ENCODE data around the gene CASZ1. TPM values are rescaled to one million over a fixed set of nuclear protein-coding genes. Genes with fewer than 3 reads are reported as not detected.

The CASZ1 gene
- total RNA-seq, 2 donors from 2014 or later, result 90.9 to 96.9 TPM

DNA sequence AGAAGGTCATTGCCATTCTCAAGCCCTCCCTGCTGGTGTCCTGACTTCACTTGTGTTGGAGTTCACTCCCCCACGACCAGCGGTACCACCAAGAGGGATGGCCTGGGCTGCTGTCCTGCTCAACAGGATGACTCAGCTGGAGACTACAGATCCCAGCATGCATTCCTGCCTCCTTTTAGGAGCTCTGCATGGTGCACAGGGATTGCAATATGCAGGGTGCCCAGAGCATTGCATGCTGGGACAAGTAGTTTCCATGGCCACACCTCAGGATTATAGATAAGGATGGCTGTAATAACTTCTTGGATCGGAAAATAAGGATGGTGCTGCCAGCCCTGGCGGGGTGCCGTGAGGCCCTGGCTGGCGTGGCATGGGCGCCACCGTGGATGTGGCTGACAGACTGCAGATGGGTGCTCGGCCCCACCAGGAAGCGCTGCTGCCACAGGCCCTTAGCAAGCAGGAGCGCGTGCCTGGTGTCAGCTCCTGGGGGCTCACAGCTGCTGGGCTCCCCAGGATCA is 150.0 kb downstream of the CASZ1 start:
- intact Hi-C loops (cut with DNase I), result no loop called here
- TF ChIP-seq POLR2AphosphoS5 (IDR thresholded peaks at IDR 0.05) (peak; percentile 85), POLR2A (IDR thresholded peaks at IDR 0.05) (no peak)
- TF ChIP-seq, protein P1, sequence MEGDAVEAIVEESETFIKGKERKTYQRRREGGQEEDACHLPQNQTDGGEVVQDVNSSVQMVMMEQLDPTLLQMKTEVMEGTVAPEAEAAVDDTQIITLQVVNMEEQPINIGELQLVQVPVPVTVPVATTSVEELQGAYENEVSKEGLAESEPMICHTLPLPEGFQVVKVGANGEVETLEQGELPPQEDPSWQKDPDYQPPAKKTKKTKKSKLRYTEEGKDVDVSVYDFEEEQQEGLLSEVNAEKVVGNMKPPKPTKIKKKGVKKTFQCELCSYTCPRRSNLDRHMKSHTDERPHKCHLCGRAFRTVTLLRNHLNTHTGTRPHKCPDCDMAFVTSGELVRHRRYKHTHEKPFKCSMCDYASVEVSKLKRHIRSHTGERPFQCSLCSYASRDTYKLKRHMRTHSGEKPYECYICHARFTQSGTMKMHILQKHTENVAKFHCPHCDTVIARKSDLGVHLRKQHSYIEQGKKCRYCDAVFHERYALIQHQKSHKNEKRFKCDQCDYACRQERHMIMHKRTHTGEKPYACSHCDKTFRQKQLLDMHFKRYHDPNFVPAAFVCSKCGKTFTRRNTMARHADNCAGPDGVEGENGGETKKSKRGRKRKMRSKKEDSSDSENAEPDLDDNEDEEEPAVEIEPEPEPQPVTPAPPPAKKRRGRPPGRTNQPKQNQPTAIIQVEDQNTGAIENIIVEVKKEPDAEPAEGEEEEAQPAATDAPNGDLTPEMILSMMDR (IDR thresholded peaks at IDR 0.05), result peak in 1 of 4 experiments; percentile 3
- WGBS, result 63% methylated on average over 10 of the region's 12 CpGs
- H3K27ac ChIP-seq, result peak overlapping the region; percentile 46 to 89
- DNase-seq (ENCODE audit: low spot score), result peak; percentile 59
- H3K4me3 ChIP-seq, result no peak overlapping the region
- peaks cover 15% of the 10 kb centered on the region for H3K4me1 ChIP-seq (replicated peaks)
- no peaks in the 10 kb centered on the region for H3K27me3 ChIP-seq (replicated peaks; ENCODE audit: insufficient read depth)
- H3K36me3 ChIP-seq, result peaks cover 15% of the 10 kb centered on the region in 2 donors
- no peaks in the 10 kb centered on the region for H3K9me3 ChIP-seq

- H3K27ac ChIP-seq, result peak overlapping the region; percentile 89 to 90
- 89% methylated on average over 32 of the region's 32 CpGs for WGBS
- H3K36me3 ChIP-seq, result peaks cover 15% of the 10 kb centered on the region in 2 donors
These were observed 151.9 kb downstream of the CASZ1 start for GRCh38 chr1:10644307-10645128.

GRCh38 chr1:10643607-10644306 is 152.7 kb downstream of the CASZ1 start:
- no peaks in the 10 kb centered on the region for H3K9me3 ChIP-seq
- peaks cover 11 to 15% of the 10 kb centered on the region in 2 donors for H3K36me3 ChIP-seq
- peak overlapping the region; percentile 89 to 90 for H3K27ac ChIP-seq
- intact Hi-C loops (cut with DNase I), result no loop called here
- peaks cover 29% of the 10 kb centered on the region for H3K4me1 ChIP-seq (replicated peaks)
- DNase-seq (ENCODE audit: low spot score), result peak; percentile 72
- WGBS, result 53% methylated on average over 17 of the region's 17 CpGs
- peak; percentile 24 for TF ChIP-seq POLR2A (IDR thresholded peaks at IDR 0.05)
- peak; percentile 71 for TF ChIP-seq POLR2AphosphoS5 (IDR thresholded peaks at IDR 0.05)
- TF ChIP-seq, protein P1 (IDR thresholded peaks at IDR 0.05), result no peak
- H3K27me3 ChIP-seq (replicated peaks; ENCODE audit: insufficient read depth), result no peaks in the 10 kb centered on the region
- H3K4me3 ChIP-seq, result no peak overlapping the region

More at GRCh38 chr1:10644307-10645128, 151.9 kb downstream of the CASZ1 start:
- no peaks in the 10 kb centered on the region for H3K27me3 ChIP-seq (replicated peaks; ENCODE audit: insufficient read depth)
- H3K9me3 ChIP-seq, result no peaks in the 10 kb centered on the region
- DNase-seq (ENCODE audit: low spot score), result no peak
- intact Hi-C loops (cut with DNase I), result no loop called here
- no peak overlapping the region for H3K4me3 ChIP-seq
- TF ChIP-seq POLR2A (IDR thresholded peaks at IDR 0.05) (no peak), POLR2AphosphoS5 (IDR thresholded peaks at IDR 0.05) (no peak)
- TF ChIP-seq, protein P1 (IDR thresholded peaks at IDR 0.05), result no peak
- peaks cover 29% of the 10 kb centered on the region for H3K4me1 ChIP-seq (replicated peaks)

- TF ChIP-seq, protein P1 (IDR thresholded peaks at IDR 0.05), result no peak
- no peak for TF ChIP-seq POLR2AphosphoS5 (IDR thresholded peaks at IDR 0.05)
- no peak for TF ChIP-seq POLR2A (IDR thresholded peaks at IDR 0.05)
- H3K9me3 ChIP-seq, result no peaks in the 10 kb centered on the region
- H3K4me3 ChIP-seq, result no peak overlapping the region
- peaks cover 8 to 12% of the 10 kb centered on the region in 2 donors for H3K36me3 ChIP-seq
- H3K27me3 ChIP-seq (replicated peaks; ENCODE audit: insufficient read depth), result no peaks in the 10 kb centered on the region
- H3K27ac ChIP-seq, result peak overlapping the region; percentile 89 to 90
- peaks cover 39% of the 10 kb centered on the region for H3K4me1 ChIP-seq (replicated peaks)
- WGBS, result 83% methylated on average over 31 of the region's 31 CpGs
- DNase-seq (ENCODE audit: low spot score), result no peak
- intact Hi-C loops (cut with DNase I), result no loop called here
These were observed 153.9 kb downstream of the CASZ1 start for GRCh38 chr1:10642403-10643080.
